GM13977 (cell line): ENCODE results near the gene MAP3K19.
"Not testable (repeated sequence)": the region's sequence is repeated elsewhere in the genome, so short reads cannot be mapped to it uniquely, and the experiment has no call there.

ENCODE experiments used
- DNase-seq: peaks from one replicate; pipeline ENCODE4 v3.0.0; 2012; ENCODE audit warnings: low spot score
- in situ Hi-C: fragments of 300-500 bp; cut with MboI; formaldehyde crosslinking; loops from one replicate; pipeline ENCODE4 v1.12.0; 2022; ENCODE audit warnings: low sequenced_read_pairs, low pct_unique_long_range_greater_than_20kb, mixed read lengths, inconsistent platforms; ENCODE audit not compliant: unreplicated experiment
- TF ChIP-seq, protein P1 (sequence below): IDR thresholded peaks from 2 replicates; pipeline ENCODE4 v1.5.1; 2012; ENCODE audit warnings: mild to moderate bottlenecking, control low read depth; ENCODE audit not compliant: insufficient read depth; ENCODE audit errors: extremely low read depth, missing control alignments

Gene MAP3K19

DNA sequence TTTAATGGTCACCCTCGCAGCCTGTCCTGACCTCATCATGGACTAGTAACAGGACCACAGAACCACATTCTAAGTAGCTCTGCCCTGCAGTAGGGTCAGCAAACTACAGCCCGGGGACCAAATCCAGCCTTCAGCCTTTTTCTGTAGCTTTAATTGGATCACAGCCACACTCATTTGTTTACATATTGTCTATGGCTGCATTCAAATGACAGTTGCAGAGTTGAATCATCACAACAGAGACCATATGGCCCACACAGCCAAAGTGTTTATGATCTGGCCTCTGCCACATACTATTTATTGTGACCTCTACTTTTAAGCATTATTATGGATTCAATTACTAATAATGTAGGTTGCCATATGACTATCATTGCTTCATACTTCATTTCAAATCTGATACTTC lies 47.7 kb downstream of the MAP3K19 start:
- in situ Hi-C loops = no loop called here
- TF ChIP-seq, protein P1, sequence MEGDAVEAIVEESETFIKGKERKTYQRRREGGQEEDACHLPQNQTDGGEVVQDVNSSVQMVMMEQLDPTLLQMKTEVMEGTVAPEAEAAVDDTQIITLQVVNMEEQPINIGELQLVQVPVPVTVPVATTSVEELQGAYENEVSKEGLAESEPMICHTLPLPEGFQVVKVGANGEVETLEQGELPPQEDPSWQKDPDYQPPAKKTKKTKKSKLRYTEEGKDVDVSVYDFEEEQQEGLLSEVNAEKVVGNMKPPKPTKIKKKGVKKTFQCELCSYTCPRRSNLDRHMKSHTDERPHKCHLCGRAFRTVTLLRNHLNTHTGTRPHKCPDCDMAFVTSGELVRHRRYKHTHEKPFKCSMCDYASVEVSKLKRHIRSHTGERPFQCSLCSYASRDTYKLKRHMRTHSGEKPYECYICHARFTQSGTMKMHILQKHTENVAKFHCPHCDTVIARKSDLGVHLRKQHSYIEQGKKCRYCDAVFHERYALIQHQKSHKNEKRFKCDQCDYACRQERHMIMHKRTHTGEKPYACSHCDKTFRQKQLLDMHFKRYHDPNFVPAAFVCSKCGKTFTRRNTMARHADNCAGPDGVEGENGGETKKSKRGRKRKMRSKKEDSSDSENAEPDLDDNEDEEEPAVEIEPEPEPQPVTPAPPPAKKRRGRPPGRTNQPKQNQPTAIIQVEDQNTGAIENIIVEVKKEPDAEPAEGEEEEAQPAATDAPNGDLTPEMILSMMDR = no peak
- no peak for DNase-seq

DNA sequence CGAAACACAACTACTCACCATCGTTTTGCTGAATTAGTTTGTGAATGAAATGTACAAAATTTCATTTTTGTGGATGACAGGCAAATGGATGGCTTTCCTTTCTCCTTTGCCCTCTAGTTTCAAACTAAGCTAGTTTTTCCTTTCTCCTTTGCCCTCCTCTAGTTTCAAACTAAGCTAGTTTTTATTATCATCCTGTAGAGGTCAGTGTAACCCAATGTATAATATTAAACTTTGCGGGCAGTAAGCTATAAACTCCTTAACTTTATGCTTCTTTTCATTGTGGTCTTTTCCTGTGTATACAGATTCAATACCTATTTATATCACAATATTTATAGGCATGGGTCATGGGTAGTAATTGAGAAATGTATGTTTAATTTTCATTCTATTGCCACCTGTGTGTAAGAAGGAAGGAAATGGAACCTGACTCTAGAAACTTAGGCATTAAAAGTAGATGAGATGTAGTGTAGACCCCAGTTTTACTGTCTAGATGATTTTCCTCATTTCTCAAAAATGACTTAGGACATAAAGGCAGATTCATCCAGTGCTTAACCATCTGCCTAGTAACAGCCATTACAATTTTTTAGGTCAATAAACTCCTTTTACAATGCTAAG lies 58.1 kb downstream of the MAP3K19 start:
- TF ChIP-seq, protein P1 = peak; percentile 38
- peak; percentile 41 for DNase-seq
- in situ Hi-C loops = no loop called here

DNA sequence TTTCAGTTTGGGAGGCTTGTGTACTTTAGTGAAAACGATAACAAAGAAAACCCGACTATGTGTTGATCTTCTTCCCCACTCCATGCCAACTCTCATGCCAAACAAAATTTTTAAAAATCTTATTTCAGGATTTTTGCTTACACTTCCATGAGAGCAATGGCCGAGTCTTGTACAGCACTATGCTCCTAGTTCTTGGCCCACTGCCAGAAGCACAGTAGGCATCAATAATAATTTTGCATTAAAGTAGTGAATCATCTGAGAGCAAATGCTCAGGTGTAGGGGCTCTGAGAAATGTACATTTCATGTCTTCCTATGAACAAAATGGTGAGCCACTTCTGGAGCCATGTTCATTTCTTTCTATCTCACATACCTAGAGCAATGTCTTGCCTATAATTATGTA lies 62.2 kb downstream of the MAP3K19 start:
- DNase-seq = no peak
- in situ Hi-C loops = no loop called here
- TF ChIP-seq, protein P1 = no peak

DNA sequence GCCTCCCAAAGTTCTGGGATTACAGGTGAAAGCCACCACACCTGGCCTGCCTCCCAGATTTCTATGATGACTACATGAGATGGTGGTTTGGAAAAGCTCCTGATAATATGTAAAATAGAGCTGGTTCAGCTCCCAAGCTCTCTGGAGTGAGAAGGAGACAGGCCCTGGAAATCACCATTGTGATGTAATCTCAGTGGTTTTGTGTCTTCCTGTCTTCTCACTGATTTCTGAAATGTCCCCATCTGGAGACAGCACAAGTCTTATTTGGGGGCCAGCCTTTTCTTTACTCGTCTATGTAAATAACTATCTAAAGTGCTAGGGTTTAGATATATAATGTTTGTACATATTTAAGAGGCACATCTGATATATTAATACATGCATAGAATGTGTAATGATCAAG lies 64.6 kb downstream of the MAP3K19 start:
- DNase-seq = peak; percentile 45
- TF ChIP-seq, protein P1 = no peak
- in situ Hi-C loops = no loop called here

DNA sequence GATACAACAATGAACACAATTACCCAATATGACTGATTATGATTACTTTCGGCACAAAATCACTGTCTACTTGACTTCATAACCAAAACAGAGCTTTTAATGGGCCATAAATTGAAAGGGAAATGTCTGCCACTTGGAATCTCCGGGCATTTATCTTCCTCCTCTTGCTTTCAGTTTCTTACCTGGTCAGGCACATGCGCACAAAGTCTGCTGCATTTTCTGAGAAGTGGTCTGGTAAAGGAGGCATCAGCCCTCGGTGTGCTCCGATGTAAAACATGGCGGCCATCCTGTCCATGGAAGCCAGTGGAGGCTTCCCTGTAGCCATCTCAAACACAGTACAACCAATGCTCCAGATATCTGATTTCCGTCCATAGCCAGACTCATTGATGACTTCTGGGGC lies 66.6 kb downstream of the MAP3K19 start:
- TF ChIP-seq, protein P1 = no peak
- in situ Hi-C loops = no loop called here
- DNase-seq = no peak

DNA sequence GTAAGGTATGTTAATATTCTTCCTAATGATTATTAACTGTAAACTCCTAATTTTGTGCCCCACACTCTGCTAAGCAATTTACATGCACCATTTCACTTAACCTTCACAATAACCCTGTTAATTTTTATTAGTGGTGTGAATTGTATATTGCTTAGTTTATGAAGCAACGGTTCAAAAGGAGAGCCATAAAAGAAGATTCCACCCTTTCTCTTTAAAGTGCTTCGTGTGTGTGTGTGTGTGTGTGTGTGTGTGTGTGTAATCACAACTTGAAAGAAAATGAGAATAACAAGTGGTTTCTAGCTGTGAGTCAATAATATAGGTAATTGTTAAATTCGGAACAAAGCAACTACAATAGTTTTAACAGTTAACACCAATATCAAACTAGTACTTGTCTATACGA lies 68.0 kb downstream of the MAP3K19 start:
- in situ Hi-C loops = no loop called here
- TF ChIP-seq, protein P1 = no peak
- no peak for DNase-seq

DNA sequence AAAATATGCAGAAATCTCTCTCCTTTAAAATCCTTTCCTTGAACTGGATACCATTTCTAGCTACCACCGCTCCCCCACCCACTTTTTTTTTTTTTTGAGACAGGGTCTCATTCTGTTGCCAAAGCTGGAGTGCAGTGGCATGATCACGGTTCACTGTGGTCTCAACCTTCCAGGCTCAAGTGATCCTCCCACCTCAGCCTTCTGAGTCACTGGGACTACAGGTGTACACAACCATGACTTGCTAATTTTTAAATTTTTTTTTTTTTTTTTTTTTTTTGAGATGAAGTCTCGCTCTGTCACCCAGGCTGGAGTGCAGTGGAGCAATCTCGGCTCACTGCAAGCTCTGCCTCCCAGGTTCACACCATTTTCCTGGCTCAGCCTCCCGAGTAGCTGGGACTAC lies 70.1 kb downstream of the MAP3K19 start:
- DNase-seq, in situ Hi-C loops: not testable (repeated sequence)
